Measurements from ENCODE around the gene WDFY2. TPM values are rescaled to one million over a fixed set of nuclear protein-coding genes. Genes with fewer than 3 reads are reported as not detected.
A peak's percentile ranks its signal among the peaks of the same experiment; 100 is the strongest.

WDFY2 gene
- total and polyA plus RNA-seq, 8 donors: 11.4 to 25.2 (median 17.2) TPM

GRCh38 chr13:51765142-51765515 is 180.9 kb downstream of the WDFY2 start:
- TF ChIP-seq CTCF (IDR thresholded peaks at IDR 0.05): no peak
- Histone ChIP-seq H3K9me3 (no peaks in the 10 kb centered on the region), H3K4me1 (peaks cover 25 to 33% (median 25%) of the 10 kb centered on the region in 3 donors), H3K36me3 (peaks cover 0 to 15% (median 0%) of the 10 kb centered on the region in 3 donors), H3K4me3 (no peak overlapping the region), H3K27ac (peak overlapping the region; percentile 67 to 75 (median 73)), H3K27me3 (no peaks in the 10 kb centered on the region)
- no peak for ATAC-seq
- DNase-seq: no peak
- no peak for FAIRE-seq
- intact Hi-C loops (cut with DNase I): no loop called here
- 73 to 82% methylated on average over 4 of the region's 4 CpGs for whole genome bisulfite sequencing, 2 donors

- H3K4me1 ChIP-seq: peaks cover 40 to 51% (median 44%) of the 10 kb centered on the region in 3 donors
- no peak overlapping the region for H3K4me3 ChIP-seq
- DNase-seq (no peak), FAIRE-seq (no peak), ATAC-seq (no peak)
- peaks cover 0 to 8% (median 0%) of the 10 kb centered on the region in 3 donors for H3K36me3 ChIP-seq
- WGBS, 2 donors: 91 to 95% methylated on average over 8 of the region's 8 CpGs
- TF ChIP-seq CTCF (IDR thresholded peaks at IDR 0.05): no peak
- no peaks in the 10 kb centered on the region for H3K9me3 ChIP-seq
- no peak overlapping the region for H3K27ac ChIP-seq
- H3K27me3 ChIP-seq: no peaks in the 10 kb centered on the region
- intact Hi-C loops (cut with DNase I): no loop called here
Measured at GRCh38 chr13:51767100-51767499, 182.8 kb downstream of the WDFY2 start.

GRCh38 chr13:51768378-51768921 is 184.2 kb downstream of the WDFY2 start:
- 83 to 84% methylated on average over 15 of the region's 15 CpGs for WGBS, 2 donors
- no peak for DNase-seq
- no peak overlapping the region for H3K4me3 ChIP-seq
- H3K4me1 ChIP-seq: peaks cover 40 to 51% (median 48%) of the 10 kb centered on the region in 3 donors
- intact Hi-C loops (cut with DNase I): no loop called here
- peak overlapping the region; percentile 84 to 93 (median 90) for H3K27ac ChIP-seq
- no peak for TF ChIP-seq CTCF (IDR thresholded peaks at IDR 0.05)
- H3K27me3 ChIP-seq: no peaks in the 10 kb centered on the region
- no peak for FAIRE-seq
- ATAC-seq: no peak
- H3K9me3 ChIP-seq: no peaks in the 10 kb centered on the region
- peaks cover 0 to 8% (median 0%) of the 10 kb centered on the region in 3 donors for H3K36me3 ChIP-seq

GRCh38 chr13:51768976-51769375 is 184.7 kb downstream of the WDFY2 start:
- no peak for TF ChIP-seq CTCF (IDR thresholded peaks at IDR 0.05)
- H3K36me3 ChIP-seq: peaks cover 0 to 8% (median 0%) of the 10 kb centered on the region in 3 donors
- peaks cover 40 to 48% (median 46%) of the 10 kb centered on the region in 3 donors for H3K4me1 ChIP-seq
- 95 to 97% methylated on average over 19 of the region's 19 CpGs for WGBS, 2 donors
- H3K4me3 ChIP-seq: no peak overlapping the region
- peak in 1 of 6 donors; percentile 65 for DNase-seq
- intact Hi-C loops (cut with DNase I): no loop called here
- no peak for ATAC-seq
- no peaks in the 10 kb centered on the region for H3K27me3 ChIP-seq
- peak overlapping the region; percentile 84 to 93 (median 90) for H3K27ac ChIP-seq
- FAIRE-seq: no peak
- no peaks in the 10 kb centered on the region for H3K9me3 ChIP-seq

- FAIRE-seq (no peak), DNase-seq (peak in 4 of 6 donors; percentile 69 to 87 (median 80)), ATAC-seq (peak; percentile 8 to 60 (median 38))
- TF ChIP-seq CTCF (IDR thresholded peaks at IDR 0.05): no peak
- H3K36me3 ChIP-seq: peaks cover 0 to 8% (median 0%) of the 10 kb centered on the region in 3 donors
- 34% methylated on average over 11 of the region's 11 CpGs for WGBS, 2 donors
- H3K4me3 ChIP-seq: no peak overlapping the region
- H3K27me3 ChIP-seq: no peaks in the 10 kb centered on the region
- peak overlapping the region; percentile 84 to 93 (median 90) for H3K27ac ChIP-seq
- peaks cover 40 to 48% (median 42%) of the 10 kb centered on the region in 3 donors for H3K4me1 ChIP-seq
- intact Hi-C loops (cut with DNase I): no loop called here
- H3K9me3 ChIP-seq: no peaks in the 10 kb centered on the region
Measured at GRCh38 chr13:51769455-51770127, 185.3 kb downstream of the WDFY2 start.

Measured in pancreas (tissue), 10 donors.